Fibroblast of skin of back (primary cell): ENCODE measurements around the gene NLGN3. TPM values are rescaled to one million over a fixed set of nuclear protein-coding genes. Genes with fewer than 3 reads are reported as not detected.

Experiments used
- DNase-seq: peaks from one replicate; pipeline ENCODE4 v3.0.0-alpha.2; 2013
- polyA plus RNA-seq, 2 experiments: library from polyadenylated mRNA; unstranded; fragments of 120-200 nt; gene quantifications; one replicate each; pipeline ENCODE4 v1.2.1, GENCODE V29; 2013; ENCODE audit not compliant: insufficient read length in 2 of 2

The NLGN3 gene
- polyA plus RNA-seq (2013, experiment 1 of 2; ENCODE audit: insufficient read length), result 0.19 TPM
- polyA plus RNA-seq (2013, experiment 2 of 2; ENCODE audit: insufficient read length), result 0.23 TPM

DNA sequence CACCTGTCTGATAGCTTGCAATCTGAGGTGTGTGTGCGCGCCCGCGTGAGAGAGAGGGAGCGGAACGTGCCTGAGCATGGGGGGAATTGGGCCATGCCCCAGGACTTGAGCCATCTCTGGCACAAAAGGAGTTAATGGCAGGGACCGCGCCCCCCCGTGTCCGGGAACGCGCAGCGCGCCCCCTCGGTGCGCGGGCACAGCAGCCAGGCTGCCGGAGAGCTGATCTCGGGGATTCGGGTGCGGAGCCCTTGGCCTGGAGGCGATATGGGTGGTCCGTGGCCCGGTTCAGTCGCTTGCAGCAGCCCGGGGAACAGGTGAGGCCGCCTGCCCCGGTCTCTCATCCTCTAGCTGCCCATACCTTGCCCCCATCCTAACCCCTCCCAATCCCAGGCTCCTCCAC, at the start of gene NLGN3:
TSS of gene NLGN3 (plus strand) at position 191 of the 400 bp plus-strand sequence. CDS start 2,909 bp downstream, outside the sequence.
- no peak for DNase-seq

- DNase-seq, result no peak
Observed at GRCh38 chrX:71095033-71095432, 49.6 kb upstream of the NLGN3 start.

DNA sequence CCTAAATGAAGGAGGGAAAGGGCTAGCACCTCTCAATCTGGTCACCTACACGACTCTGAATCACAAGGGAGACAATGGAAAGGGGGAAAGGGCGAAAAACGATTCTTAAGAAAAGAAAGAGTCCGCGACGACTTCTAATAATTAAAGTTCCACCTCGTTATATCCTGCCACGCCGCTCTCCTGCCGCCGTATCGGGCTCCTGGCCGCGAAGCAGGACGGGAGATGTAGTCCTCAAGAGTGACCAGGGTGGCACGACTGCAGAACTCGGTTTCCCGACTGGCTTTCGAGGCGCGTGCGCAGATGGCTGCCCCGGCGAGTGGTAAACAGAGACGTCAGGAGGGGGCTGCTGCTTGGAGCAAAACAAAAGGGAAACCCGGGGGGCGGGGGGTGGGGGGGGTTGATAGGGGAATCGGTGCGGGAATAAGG, 49.1 kb upstream of the NLGN3 start, which contains the start of gene FOXO4:
TSS of gene FOXO4 (plus strand) at position 297 of the 426 bp plus-strand sequence. CDS start 678 bp downstream, outside the sequence.
- DNase-seq, result peak; percentile 83

- DNase-seq, result no peak
Observed at GRCh38 chrX:71095981-71096759, 48.5 kb upstream of the NLGN3 start.

DNA sequence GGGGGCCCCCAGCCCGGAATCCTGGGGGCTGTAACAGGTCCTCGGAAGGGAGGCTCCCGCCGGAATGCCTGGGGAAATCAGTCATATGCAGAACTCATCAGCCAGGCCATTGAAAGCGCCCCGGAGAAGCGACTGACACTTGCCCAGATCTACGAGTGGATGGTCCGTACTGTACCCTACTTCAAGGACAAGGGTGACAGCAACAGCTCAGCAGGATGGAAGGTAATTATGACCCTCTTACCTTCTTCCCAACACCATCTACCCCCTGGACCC, 47.9 kb upstream of the NLGN3 start:
- no peak for DNase-seq

DNA sequence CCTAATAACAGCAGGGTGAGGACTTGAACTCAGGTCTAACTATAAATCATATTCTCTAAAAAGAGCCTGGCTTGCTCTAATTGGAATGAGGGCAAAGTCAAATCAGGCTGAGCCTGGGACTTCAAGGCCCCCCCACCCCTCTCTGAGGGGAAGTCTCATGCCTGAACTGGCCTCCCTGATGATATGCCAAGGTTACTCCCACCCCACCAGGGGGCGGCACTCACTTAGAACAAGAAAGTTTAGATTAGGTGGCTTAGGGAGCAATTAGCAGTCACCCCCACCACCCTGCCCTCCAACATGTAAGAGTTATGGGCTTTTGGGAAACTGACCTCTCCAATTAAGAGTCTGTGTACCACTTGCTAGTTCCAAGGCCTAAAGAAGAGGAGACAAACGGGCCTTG, 46.3 kb upstream of the NLGN3 start:
- peak; percentile 43 for DNase-seq

DNA sequence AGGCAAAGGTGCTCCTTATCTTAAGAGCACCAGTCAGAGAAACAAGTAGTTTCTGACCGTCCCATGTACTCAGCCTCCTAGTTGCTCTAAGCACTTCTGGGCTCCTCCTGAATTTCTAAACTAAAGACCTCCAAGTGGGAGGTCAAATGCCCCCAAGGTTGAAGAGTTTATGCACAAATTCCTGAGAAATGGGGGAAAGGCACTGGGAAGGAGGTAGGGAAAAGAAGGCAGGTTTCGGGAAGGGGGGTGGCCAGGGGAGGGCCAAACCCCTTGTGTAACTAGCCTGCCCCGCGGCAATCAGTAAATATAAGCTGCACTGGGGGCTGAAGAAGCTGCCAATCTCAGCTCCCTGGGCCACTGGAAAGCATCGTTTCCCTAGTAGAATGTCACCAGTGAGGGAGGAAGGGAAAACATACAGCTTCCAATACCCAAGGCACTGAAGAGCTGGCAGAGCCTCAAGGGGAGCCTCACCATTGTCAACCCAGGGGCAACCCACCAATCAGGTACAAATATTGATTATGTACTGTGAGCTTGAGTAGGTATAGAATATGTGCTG, 45.6 kb upstream of the NLGN3 start:
- no peak for DNase-seq

- DNase-seq, result no peak
Observed at GRCh38 chrX:71099736-71100135, 44.9 kb upstream of the NLGN3 start.

- no peak for DNase-seq
Observed at GRCh38 chrX:71100581-71101505, 43.8 kb upstream of the NLGN3 start.

DNA sequence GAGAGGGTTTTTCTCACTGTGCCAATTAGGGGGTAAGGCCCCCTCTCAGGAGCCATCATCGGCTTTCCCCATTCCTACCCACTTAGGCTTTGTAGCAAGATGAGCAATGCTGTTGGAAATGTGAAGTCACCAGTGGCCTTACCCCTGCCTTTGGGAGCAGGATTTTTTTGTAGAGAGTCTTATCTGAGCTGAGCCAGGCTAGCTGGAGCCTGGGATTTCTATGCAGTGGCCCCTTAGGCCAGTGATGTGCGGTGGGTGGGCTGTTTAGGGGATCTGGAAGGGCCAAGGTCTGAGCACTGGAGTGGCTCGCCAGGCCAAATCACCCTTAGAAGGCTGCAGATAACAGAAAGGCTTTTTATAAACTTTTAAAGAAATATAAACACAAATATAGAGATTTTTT, 42.3 kb upstream of the NLGN3 start:
- DNase-seq, result no peak

- no peak for DNase-seq
Observed at GRCh38 chrX:71103110-71103983, 41.3 kb upstream of the NLGN3 start.

GRCh38 chrX:71105628-71106027, 39.0 kb upstream of the NLGN3 start:
- DNase-seq, result no peak

- no peak for DNase-seq
Observed at GRCh38 chrX:71106427-71106826, 38.2 kb upstream of the NLGN3 start, which contains the start of gene CXorf65. CXorf65 (minus strand) TSS chrX:71106740; CDS start chrX:71106556, 184 bp downstream.

- no peak for DNase-seq
Observed at GRCh38 chrX:71107245-71107644, 37.4 kb upstream of the NLGN3 start.

GRCh38 chrX:71107762-71108360, 36.8 kb upstream of the NLGN3 start:
- DNase-seq, result no peak

- no peak for DNase-seq
Observed at GRCh38 chrX:71109051-71109450, 35.6 kb upstream of the NLGN3 start.

- no peak for DNase-seq
Observed at GRCh38 chrX:71111141-71111843, 33.3 kb upstream of the NLGN3 start, which contains the start of gene IL2RG. IL2RG (minus strand) TSS chrX:71111577; CDS start chrX:71111539, 38 bp downstream.

GRCh38 chrX:71111921-71112431, 32.7 kb upstream of the NLGN3 start:
- DNase-seq, result no peak

DNA sequence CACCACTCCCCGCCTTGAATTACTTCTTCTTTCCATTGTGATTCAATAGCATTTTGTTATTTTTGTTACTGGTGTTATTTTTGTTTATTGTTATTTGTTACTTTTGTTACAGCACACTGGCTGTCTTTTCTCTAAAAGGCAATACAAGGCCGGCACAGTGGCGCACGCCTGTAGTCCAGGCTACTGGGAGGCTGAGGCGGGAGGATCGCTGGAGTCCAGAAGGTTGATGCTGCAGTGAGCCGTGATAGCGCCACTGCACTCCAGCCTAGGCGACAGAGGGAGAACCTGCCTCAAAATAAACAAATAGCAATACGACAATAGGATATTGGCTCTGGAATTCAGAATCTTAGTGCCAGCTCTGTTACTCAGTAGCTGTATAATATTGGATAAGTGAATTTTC, 27.3 kb upstream of the NLGN3 start:
- DNase-seq, result no peak
